K562 (cell line): ENCODE data around the gene CCDC106. TPM values are rescaled to one million over a fixed set of nuclear protein-coding genes. Genes with fewer than 3 reads are reported as not detected.

ENCODE experiments used
- MXI1 ChIP-seq: IDR thresholded peaks from 2 replicates; pipeline ENCODE4 v1.6.1; 2011; ENCODE audit warnings: low read depth, mild to moderate bottlenecking, improper control_type of control experiment, low read length
- POLR3A ChIP-seq: IDR thresholded peaks from 2 replicates; pipeline ENCODE4 v1.6.1; 2011; ENCODE audit warnings: borderline replicate concordance, mild to moderate bottlenecking, moderate library complexity; ENCODE audit not compliant: insufficient read length, insufficient read depth; ENCODE audit errors: extremely low read depth
- ZNF165 ChIP-seq: fragments of 250-450 bp; sonication (Bioruptor Pico); IDR thresholded peaks from 2 replicates; pipeline ENCODE4 v1.4.0; 2020; ENCODE audit warnings: borderline replicate concordance
- ZNF184 ChIP-seq: sonication (generic); formaldehyde crosslinking; IDR thresholded peaks from 2 replicates; pipeline ENCODE4 v1.5.0; 2020; ENCODE audit warnings: missing genetic modification reagents
- polyA plus RNA-seq, 8 experiments: library from polyadenylated mRNA; depleted of rRNA in 4 of 8; stranded (reverse) in 5 of 8; unstranded in 3 of 8; fragments of >200 nt; fragmentation: Nextera tagmentation in 2 of 8; fragmentation: Illumina TruSeq in 1 of 8; extraction: Ambion mirVana in 2 of 8; extraction: Trizol in 1 of 8; gene quantifications; 2 replicates each; pipeline versions ENCODE4 v1.2.1 to v1.2.3, GENCODE V29; 2011 to 2014; ENCODE audit warnings: inconsistent platforms in 1 of 8, missing spikeins in 1 of 8
- total RNA-seq, 7 experiments: library from RNA; depleted of rRNA in 6 of 7; stranded (reverse); fragments of >200 nt in 6 of 7; fragmentation: Illumina TruSeq in 2 of 7; extraction: Trizol in 2 of 7; gene quantifications; 2 replicates each; pipeline versions ENCODE4 v1.2.1 to v1.2.3, GENCODE V29; 2011 to 2021; ENCODE audit warnings: low replicate concordance in 1 of 7
- TF ChIP-seq, protein P1 (sequence below): fragments of 250-450 bp; sonication (Bioruptor Pico); IDR thresholded peaks from 2 replicates; pipeline ENCODE4 v1.4.0; 2020; ENCODE audit warnings: mild to moderate bottlenecking
- TF ChIP-seq, protein P2 (sequence below), 2 experiments: fragments of 450-650 bp; formaldehyde crosslinking in 1 of 2; IDR thresholded peaks; 2 replicates each; pipeline versions ENCODE4 v1.4.0 to v1.6.1; 2014 to 2020; ENCODE audit warnings: mild to moderate bottlenecking in 2 of 2, borderline replicate concordance in 1 of 2, low read depth in 1 of 2

Gene CCDC106
- total and polyA plus RNA-seq, 9 of the 15 experiments (the other 6 are each of a cell fraction or from before 2014, with no cell fraction given): 0.10 to 27.5 (median 15.0) TPM; not detected in 1

DNA sequence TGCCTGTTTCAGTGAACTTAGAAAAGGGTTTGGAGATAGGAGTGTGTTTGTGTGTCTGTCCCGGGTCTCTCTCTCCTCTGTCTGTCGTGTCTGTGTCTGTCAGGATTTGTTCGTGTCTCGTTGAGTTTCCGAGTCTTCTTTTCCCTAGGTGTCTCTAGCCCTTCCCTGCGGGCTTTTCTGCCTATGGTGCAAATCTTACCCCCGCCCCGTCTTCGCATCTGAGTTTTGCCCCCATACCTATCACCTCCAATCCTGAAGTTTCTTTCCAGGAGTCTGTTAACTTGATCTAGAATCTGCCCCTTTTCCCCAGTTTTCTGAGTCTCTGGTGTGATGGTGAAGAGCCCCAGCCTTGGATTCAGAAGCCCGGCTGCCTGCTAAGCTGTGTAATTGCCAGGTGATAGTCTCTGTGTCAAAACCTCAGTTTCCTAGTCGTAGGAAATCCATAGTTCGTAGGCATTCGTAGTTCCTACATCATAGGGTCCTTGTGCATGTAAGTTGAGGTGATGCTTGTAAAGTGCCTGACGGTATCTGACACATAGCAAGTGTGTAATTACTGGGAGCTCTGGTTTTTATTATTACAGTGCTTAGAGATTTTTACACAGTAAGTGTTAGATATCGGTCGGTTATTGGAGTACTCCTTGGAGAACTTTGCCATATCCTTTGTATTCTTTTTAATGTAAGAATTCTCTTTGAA, 27.8 kb downstream of the CCDC106 start (continued):
- no peak for TF ChIP-seq ZNF165
- no peak for TF ChIP-seq ZNF184 (CRISPR knock-in tag)
- no peak for TF ChIP-seq POLR3A
- no peak for TF ChIP-seq MXI1
- TF ChIP-seq, protein P1, sequence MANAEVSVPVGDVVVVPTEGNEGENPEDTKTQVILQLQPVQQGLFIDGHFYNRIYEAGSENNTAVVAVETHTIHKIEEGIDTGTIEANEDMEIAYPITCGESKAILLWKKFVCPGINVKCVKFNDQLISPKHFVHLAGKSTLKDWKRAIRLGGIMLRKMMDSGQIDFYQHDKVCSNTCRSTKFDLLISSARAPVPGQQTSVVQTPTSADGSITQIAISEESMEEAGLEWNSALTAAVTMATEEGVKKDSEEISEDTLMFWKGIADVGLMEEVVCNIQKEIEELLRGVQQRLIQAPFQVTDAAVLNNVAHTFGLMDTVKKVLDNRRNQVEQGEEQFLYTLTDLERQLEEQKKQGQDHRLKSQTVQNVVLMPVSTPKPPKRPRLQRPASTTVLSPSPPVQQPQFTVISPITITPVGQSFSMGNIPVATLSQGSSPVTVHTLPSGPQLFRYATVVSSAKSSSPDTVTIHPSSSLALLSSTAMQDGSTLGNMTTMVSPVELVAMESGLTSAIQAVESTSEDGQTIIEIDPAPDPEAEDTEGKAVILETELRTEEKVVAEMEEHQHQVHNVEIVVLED (CRISPR knock-in tag): no peak
- TF ChIP-seq, protein P2, sequence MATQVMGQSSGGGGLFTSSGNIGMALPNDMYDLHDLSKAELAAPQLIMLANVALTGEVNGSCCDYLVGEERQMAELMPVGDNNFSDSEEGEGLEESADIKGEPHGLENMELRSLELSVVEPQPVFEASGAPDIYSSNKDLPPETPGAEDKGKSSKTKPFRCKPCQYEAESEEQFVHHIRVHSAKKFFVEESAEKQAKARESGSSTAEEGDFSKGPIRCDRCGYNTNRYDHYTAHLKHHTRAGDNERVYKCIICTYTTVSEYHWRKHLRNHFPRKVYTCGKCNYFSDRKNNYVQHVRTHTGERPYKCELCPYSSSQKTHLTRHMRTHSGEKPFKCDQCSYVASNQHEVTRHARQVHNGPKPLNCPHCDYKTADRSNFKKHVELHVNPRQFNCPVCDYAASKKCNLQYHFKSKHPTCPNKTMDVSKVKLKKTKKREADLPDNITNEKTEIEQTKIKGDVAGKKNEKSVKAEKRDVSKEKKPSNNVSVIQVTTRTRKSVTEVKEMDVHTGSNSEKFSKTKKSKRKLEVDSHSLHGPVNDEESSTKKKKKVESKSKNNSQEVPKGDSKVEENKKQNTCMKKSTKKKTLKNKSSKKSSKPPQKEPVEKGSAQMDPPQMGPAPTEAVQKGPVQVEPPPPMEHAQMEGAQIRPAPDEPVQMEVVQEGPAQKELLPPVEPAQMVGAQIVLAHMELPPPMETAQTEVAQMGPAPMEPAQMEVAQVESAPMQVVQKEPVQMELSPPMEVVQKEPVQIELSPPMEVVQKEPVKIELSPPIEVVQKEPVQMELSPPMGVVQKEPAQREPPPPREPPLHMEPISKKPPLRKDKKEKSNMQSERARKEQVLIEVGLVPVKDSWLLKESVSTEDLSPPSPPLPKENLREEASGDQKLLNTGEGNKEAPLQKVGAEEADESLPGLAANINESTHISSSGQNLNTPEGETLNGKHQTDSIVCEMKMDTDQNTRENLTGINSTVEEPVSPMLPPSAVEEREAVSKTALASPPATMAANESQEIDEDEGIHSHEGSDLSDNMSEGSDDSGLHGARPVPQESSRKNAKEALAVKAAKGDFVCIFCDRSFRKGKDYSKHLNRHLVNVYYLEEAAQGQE (IDR thresholded peaks at IDR 0.05; ENCODE audit: borderline replicate concordance): no peak
- TF ChIP-seq, protein P2 (CRISPR knock-in tag; IDR thresholded peaks at IDR 0.05; ENCODE audit: low read depth): no peak
- TF ChIP-seq, all 486 proteins: peak for 9
